A673 (cell line): ENCODE results near the gene DLEC1. TPM values are rescaled to one million over a fixed set of nuclear protein-coding genes. Genes with fewer than 3 reads are reported as not detected.

Experiments used
- BruUV-seq: library from RNA; stranded (reverse); fragments of 400-500 nt; replicated peaks from 2 replicates; lab custom pipeline; 2021; lab: Mats Ljungman, UMichigan
- CTCF ChIA-PET: fragments of 300-600 bp; sonication (Branson Sonifier 250); formaldehyde crosslinking; loops from one replicate; lab custom pipeline; 2022; ENCODE audit warnings: antibody characterized with exemption; lab: Charles Lee
- POLR2A ChIA-PET: fragments of 300-600 bp; sonication (Branson Sonifier 250); formaldehyde crosslinking; loops from one replicate; lab custom pipeline; 2022; ENCODE audit warnings: antibody characterized with exemption; ENCODE audit not compliant: low non-redundant PET; lab: Charles Lee
- DNase-seq: peaks from one replicate; pipeline ENCODE4 v3.0.0-alpha.2; 2015; ENCODE audit warnings: low spot score
- H3K27ac ChIP-seq: fragments of 200-600 bp; sonication (generic); 2 replicates; pipeline ENCODE4 v1.5.1; 2016; ENCODE audit warnings: mixed run types, low read depth, mild to moderate bottlenecking, mixed read lengths, antibody characterized with exemption, low read length; ENCODE audit not compliant: poor library complexity, severe bottlenecking
- H3K27me3 ChIP-seq: fragments of 200-600 bp; sonication (generic); replicated peaks from 2 replicates; pipeline ENCODE4 v1.6.1; 2017; ENCODE audit warnings: mixed run types, low read depth, mild to moderate bottlenecking, mixed read lengths, antibody characterized with exemption, low read length; ENCODE audit not compliant: insufficient read depth, poor library complexity
- H3K36me3 ChIP-seq: fragments of 200-600 bp; sonication (generic); 2 replicates; pipeline ENCODE4 v1.6.1; 2016; ENCODE audit warnings: mixed run types, mild to moderate bottlenecking, mixed read lengths, antibody characterized with exemption, low read length; ENCODE audit not compliant: insufficient read depth, poor library complexity, severe bottlenecking
- H3K4me1 ChIP-seq: fragments of 200-600 bp; sonication (generic); 2 replicates; pipeline ENCODE4 v1.6.1; 2017; ENCODE audit warnings: mixed run types, mild to moderate bottlenecking, mixed read lengths, antibody characterized with exemption, low read length; ENCODE audit not compliant: insufficient read depth, poor library complexity, severe bottlenecking
- H3K4me3 ChIP-seq: fragments of 200-600 bp; sonication (generic); 2 replicates; pipeline ENCODE4 v1.5.1; 2016; ENCODE audit warnings: low read depth, mixed run types, mild to moderate bottlenecking, mixed read lengths, low read length; ENCODE audit not compliant: poor library complexity, severe bottlenecking
- H3K9me3 ChIP-seq: fragments of 200-600 bp; sonication (generic); 2 replicates; pipeline ENCODE4 v1.6.1; 2016; ENCODE audit warnings: mixed run types, low read depth, mild to moderate bottlenecking, mixed read lengths, antibody characterized with exemption, low read length; ENCODE audit not compliant: poor library complexity, severe bottlenecking
- EZH2 ChIP-seq: fragments of 200-600 bp; sonication (generic); IDR thresholded peaks from 2 replicates; pipeline ENCODE4 v1.6.1; 2017; ENCODE audit warnings: borderline replicate concordance, low read depth, mild to moderate bottlenecking, mixed read lengths, antibody characterized with exemption, low read length; ENCODE audit not compliant: poor library complexity, severe bottlenecking
- intact Hi-C: fragments of 100-400 bp; cut with micrococcal nuclease; formaldehyde crosslinking; loops from one replicate; pipeline ENCODE4 v1.10.0; 2022; ENCODE audit not compliant: unreplicated experiment
- total RNA-seq: library from RNA; stranded (reverse); gene quantifications from 2 replicates; pipeline ENCODE4 v1.2.3, GENCODE V29; 2021
- TF ChIP-seq, protein P1 (sequence below): fragments of 300-800, 200-600 bp; sonication (generic); conservative IDR thresholded peaks from 2 replicates; pipeline ENCODE4 v1.5.1; 2017; ENCODE audit warnings: low read depth, mild to moderate bottlenecking, antibody characterized with exemption, low read length, moderate library complexity, mixed read lengths

The DLEC1 gene
- total RNA-seq, 1 experiment from 2014 or later = not detected

DNA sequence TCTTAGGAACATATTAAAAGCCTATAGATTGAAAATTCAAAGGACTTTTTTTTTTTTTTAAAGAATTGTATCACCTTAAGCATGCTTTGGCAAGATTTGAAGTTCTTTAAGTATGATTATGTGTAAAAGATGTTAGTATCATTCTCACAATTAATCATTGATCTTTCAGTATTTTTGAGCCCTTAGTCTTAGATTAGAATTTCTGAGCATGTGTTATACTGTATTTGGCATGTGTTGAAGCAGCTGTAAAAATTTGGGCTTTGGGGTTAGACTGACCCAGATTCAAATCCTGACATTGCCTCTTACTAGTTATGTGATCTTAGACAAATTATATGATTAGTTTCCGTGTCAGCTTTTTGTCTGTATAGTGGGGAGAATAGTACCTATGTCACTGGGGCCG, 132.6 kb downstream of the DLEC1 start:
- H3K27me3 ChIP-seq = no peaks in the 10 kb centered on the region
- TF ChIP-seq EZH2 = no peak
- TF ChIP-seq, protein P1, sequence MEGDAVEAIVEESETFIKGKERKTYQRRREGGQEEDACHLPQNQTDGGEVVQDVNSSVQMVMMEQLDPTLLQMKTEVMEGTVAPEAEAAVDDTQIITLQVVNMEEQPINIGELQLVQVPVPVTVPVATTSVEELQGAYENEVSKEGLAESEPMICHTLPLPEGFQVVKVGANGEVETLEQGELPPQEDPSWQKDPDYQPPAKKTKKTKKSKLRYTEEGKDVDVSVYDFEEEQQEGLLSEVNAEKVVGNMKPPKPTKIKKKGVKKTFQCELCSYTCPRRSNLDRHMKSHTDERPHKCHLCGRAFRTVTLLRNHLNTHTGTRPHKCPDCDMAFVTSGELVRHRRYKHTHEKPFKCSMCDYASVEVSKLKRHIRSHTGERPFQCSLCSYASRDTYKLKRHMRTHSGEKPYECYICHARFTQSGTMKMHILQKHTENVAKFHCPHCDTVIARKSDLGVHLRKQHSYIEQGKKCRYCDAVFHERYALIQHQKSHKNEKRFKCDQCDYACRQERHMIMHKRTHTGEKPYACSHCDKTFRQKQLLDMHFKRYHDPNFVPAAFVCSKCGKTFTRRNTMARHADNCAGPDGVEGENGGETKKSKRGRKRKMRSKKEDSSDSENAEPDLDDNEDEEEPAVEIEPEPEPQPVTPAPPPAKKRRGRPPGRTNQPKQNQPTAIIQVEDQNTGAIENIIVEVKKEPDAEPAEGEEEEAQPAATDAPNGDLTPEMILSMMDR = no peak
- intact Hi-C loops = no loop called here
- no peak overlapping the region for H3K4me3 ChIP-seq
- CTCF ChIA-PET = no interaction called here
- H3K27ac ChIP-seq = no peak overlapping the region
- peaks cover 6% of the 10 kb centered on the region for H3K4me1 ChIP-seq
- no peak for DNase-seq
- no TSS peak for BruUV-seq
- H3K9me3 ChIP-seq = no peaks in the 10 kb centered on the region
- POLR2A ChIA-PET = no interaction called here
- H3K36me3 ChIP-seq = no peaks in the 10 kb centered on the region

Other genes with a start within 250 kb of the DLEC1 start
- 13.2 and 14.0 TPM in 2 replicates for gene CTDSPL, start 177.3 kb upstream of the DLEC1 start, total RNA-seq
- gene VILL, start 48.4 kb upstream of the DLEC1 start, total RNA-seq = 2.9 and 4.2 TPM in 2 replicates
- gene PLCD1, start 9.6 kb upstream of the DLEC1 start, total RNA-seq = 1.1 and 4.1 TPM in 2 replicates
- gene ACAA1, start 97.9 kb downstream of the DLEC1 start, total RNA-seq = 24.0 and 27.4 TPM in 2 replicates
- gene MYD88, start 99.5 kb downstream of the DLEC1 start, total RNA-seq = 11.9 and 13.1 TPM in 2 replicates
- gene OXSR1, start 126.3 kb downstream of the DLEC1 start, total RNA-seq = 30.9 and 31.1 TPM in 2 replicates
- gene SLC22A13, start 226.6 kb downstream of the DLEC1 start, total RNA-seq = 0.66 and 1.1 TPM in 2 replicates
- gene SLC22A14, start 243.1 kb downstream of the DLEC1 start, total RNA-seq = 0.22 and 0.26 TPM in 2 replicates